GM19463 (cell line): ENCODE data around the gene DERL3.

Experiments
- ATAC-seq: cut with Tn5 transposase; IDR thresholded peaks from one replicate; pipeline ENCODE4 v1.9.1; 2021; ENCODE audit warnings: mild to moderate bottlenecking, moderate library complexity; ENCODE audit not compliant: unreplicated experiment

Gene DERL3

GRCh38 chr22:23847991-23848864 lies 9.4 kb upstream of the DERL3 start:
- no peak for ATAC-seq

GRCh38 chr22:23847310-23847920 lies 8.6 kb upstream of the DERL3 start:
- no peak for ATAC-seq

GRCh38 chr22:23846081-23846469 lies 7.3 kb upstream of the DERL3 start:
- ATAC-seq = no peak

DNA sequence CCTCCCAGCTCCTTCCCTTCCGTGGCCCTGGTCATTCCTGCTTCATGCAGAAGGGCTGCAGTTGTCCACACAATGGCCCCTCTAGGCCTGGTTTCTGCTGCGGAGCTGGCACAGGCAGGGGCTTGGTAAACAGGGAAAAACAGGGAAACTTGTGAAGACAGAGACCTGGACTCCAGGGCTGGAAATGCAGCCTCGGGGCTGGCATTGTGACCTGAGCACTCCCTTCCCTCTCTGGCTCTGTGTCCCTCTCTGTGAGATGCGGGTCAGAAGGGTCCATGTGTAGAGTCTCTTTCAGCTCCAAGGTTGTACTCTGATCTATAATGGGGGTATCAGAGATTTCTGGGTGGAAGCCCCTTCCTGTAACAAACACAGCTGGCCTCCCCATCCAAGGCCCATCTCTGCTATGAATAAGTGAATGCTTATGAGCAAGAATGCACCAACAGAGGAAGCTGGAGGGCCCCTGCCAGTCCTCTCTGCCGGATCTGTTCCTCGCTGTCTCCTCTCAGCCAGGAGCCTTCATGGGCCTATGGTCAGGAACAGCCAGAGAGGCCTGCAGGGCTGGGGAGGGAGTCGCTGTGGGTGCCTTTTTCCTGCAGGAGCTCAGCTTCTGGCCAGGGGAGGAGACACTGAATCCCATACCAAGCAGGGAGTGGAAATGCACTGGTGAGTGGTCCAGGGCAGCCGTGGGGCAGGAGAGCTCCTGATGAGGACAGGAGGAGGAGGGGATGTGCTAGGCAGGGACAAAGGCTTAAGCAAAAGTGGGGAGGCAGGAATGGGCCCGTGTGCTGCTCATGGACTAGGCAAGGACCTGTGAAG lies 6.7 kb upstream of the DERL3 start:
- no peak for ATAC-seq

GRCh38 chr22:23844739-23845202 lies 6.0 kb upstream of the DERL3 start:
- ATAC-seq = no peak

GRCh38 chr22:23842599-23842998 lies 3.8 kb upstream of the DERL3 start:
- ATAC-seq = no peak

DNA sequence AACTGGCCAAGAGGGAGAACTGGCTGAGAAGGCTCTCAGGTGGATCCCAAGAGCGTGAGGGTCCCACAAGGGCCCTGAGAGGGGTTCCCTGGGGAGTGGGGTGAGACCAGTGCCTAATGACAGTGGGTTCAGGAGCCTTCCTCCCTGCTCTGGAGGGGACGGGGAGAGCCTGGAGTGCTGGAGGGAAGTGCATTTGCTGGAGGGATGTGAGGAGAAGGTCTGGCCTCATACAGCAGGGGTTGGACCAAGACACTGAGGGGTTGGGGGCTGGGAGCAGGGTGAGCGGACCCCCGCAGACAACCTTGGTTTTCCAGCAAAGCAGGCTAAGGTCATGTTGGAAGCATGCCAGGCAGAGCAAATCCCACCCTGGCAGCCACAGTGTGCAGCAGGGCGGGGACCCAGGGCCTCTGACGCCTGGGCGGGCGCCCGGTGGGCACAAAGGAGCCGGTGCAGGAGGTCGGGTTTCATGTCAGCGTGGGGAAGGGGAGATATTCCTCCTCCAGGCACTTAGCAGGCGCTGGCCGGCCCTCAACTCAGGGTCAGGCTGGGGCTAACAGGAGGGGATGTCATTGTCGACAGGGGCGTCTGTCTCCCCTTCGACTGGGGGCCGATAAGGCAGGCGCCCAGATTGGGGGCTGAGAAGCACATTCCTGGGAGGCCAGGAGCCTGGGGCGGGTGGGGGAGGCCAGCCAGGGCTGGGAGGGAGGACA lies 3.1 kb upstream of the DERL3 start:
- ATAC-seq = no peak

DNA sequence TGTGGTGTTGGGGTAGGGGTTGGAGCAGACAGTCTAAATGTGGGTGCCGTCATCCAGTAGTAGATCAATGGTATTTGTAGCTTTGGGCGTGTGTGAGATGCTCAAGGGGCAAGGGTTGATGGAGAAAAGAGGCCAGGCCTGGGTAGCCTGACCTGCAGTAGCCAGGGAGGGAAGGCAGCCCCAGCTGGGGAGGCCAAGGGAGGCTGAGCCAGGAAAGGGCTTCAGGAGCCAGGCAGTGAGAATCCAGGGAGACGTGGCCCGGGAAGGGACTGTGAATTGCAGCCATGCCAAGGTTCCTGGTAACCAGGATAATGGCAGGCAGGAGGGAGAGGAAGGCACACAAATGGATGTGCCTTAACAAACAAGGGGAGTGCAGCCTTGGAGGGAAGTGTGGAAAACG lies 2.5 kb upstream of the DERL3 start:
- no peak for ATAC-seq

DNA sequence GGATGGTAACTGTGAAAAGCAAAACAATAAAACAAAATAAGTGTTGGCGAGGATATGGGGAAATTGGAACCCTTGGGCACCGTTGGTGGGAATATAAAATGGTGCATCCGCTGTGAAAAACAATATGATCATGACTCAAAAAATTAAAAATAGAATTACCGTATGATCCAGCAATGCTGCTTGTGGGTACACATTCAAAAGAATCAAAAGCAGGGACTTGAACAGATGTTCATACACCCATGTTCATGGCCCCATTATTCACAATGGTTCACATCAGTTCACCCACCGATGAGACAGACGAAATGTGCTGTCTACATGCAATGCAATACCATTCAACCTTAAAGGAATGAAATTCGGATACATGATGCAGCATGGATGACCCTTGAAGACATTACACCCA lies 1.2 kb upstream of the DERL3 start:
- ATAC-seq = no peak

- no peak for ATAC-seq
These were observed 710 bp downstream of the DERL3 start for GRCh38 chr22:23837911-23838680.

DNA sequence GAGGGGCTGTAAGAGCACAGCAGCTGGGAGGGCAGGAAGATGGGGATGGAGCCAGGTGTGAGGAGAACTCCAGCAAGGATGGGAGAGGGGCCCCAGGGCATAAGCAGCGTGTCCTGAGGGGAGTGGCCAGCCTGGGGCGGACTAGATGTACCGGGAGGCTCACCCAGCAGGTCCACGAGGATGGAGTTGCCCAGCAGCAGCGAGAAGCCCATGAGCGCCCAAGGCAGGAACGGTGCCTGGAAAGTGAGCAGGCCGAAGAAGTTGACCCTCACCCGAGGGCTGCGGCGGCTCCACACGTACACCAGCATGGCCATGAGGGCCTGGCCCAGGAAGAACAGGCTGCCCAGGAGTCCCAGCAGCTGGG lies 1.3 kb downstream of the DERL3 start:
- ATAC-seq = no peak

- no peak for ATAC-seq
These were observed 1.9 kb downstream of the DERL3 start for GRCh38 chr22:23836692-23837495.

DNA sequence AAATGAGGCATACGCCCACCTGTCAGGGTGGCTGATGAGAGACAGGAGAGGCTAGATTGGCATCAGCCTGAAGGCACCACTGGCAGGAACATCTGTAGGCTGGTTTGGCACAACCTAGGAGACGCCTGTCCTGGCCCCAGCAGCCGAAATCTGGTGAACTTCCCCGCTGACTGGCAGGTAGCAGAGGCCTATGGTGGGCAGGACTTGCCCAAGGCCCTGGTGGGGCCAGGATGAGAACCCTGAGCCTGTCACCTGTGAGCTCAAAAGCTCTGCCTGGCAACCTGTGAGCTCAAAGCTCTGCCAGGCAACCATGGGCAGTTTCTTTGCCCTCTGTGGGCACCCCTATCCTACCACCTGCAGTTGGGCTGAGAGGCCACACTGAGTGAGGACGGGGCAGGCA lies 2.5 kb downstream of the DERL3 start:
- ATAC-seq = no peak

- no peak for ATAC-seq
These were observed 3.2 kb downstream of the DERL3 start for GRCh38 chr22:23835484-23836144.

DNA sequence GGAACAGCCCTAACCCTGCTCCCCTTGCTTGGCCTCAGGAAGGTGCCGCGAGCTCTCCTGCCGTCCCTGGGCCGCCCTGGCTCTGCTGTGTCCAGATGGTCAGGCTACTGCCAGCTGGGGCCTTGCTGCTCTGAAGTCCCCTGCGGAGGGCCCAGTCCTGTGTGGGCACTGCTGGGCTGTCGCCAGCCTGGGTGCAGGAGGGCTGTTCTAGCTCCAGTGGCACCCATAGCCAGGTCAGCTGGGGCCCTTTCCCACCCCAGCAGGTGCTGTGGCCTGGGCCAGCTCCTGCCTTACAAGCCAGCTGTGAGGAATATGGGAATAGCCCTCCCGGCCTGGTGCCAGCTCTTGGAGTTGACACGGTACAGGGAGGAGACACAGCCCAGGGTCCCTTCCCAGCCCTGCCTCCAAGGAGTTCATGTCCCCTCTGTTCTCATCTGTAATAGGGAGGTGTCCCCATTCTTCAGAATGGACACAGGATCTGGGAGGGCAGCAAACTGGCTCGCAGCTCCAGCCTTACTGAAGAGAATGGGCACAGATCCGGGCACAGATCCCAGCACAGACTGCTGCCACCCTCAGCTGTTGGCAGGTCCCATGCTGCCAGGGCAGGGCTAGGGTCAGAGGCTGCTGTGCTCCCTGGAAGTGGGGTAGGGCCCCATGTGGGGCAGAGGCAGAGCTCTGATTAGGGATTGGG lies 3.9 kb downstream of the DERL3 start:
- ATAC-seq = no peak

DNA sequence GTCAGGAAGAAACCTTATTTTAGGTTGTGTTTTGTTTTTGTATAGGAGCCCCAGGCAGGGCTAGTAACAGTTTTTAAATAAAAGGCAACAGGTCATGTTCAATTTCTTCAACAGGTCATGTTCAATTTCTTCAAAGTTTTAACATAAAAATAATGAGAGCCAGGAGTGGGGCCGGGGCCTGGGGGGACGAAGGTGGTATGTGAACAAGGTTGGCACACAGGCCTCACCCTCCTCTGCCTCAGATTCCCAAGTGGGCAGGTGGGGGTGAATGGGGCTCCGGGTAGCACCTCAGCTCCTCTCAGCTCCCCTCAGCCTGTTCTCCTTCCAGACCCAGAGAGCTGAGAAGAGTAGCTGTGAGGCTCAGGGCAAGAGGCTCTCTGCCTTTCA lies 4.4 kb downstream of the DERL3 start:
- ATAC-seq = no peak

DNA sequence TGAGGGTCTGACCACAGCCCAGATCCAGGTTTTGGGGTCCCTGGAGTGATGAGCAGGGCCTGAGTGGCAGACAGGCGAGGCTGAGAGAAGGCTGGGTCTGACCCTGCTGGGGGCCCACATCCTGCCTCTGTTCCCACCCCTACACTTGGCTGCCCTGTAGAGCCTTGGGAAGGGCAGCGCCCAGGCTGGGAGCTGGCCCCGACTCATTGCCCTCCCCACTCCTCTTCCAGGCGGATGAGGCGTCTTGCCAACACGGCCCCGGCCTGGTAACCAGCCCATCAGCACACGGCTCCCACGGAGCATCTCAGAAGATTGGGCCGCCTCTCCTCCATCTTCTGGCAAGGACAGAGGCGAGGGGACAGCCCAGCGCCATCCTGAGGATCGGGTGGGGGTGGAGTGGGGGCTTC lies 4.9 kb downstream of the DERL3 start:
- no peak for ATAC-seq

DNA sequence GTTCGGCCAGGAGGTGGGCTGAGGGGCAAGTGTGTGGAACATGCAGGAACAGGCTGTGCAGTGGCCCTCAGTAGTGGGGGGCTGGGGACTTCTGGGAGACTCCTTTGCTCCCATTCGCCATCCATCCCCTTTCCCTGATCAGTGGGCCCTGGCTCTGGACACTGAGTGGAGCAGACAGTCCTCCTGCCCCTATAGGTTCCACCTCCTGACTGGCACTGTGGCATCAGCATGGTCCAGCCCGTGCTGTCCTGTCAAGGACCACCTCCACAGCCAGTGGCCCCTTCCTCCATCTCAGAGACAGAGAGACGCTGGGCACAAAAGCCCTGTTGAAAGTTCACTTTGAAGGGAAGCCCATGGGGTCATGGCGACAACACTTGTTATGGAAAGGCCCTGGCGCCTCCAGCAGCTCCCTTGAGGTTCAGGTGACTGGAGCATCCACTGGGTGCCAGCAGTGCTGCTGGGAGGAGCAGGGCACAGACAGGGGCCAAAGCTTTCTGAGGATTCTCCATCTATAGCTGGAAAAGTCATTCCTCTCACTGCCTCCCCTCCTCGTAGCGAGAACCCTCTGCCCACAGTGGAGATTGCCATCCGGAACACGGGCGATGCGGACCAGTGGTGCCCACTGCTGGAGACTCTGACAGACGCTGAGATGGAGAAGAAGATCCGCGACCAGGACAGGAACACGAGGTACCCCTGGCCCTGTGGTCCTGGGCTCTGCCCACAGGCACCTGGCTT lies 5.6 kb downstream of the DERL3 start:
- no peak for ATAC-seq
